GM18519 (cell line): ENCODE data around the gene LIMS1.
"Not testable (repeated sequence)": the region's sequence is repeated elsewhere in the genome, so short reads cannot be mapped to it uniquely, and the experiment has no call there.

Source experiments
- ATAC-seq: cut with Tn5 transposase; IDR thresholded peaks from one replicate; pipeline ENCODE4 v1.9.1; 2021; ENCODE audit warnings: mild to moderate bottlenecking, moderate library complexity; ENCODE audit not compliant: unreplicated experiment, low FRiP score

The LIMS1 gene

GRCh38 chr2:108533832-108534583 lies at the start of gene LIMS1:
LIMS1 (plus strand) TSS chr2:108534470; CDS start chr2:108534563, 93 bp downstream.
- ATAC-seq: peak; percentile 77

GRCh38 chr2:108485253-108485652 lies 49.0 kb upstream of the LIMS1 start:
- no peak for ATAC-seq

GRCh38 chr2:108490506-108491122 lies 43.7 kb upstream of the LIMS1 start:
- ATAC-seq: no peak

GRCh38 chr2:108491848-108492247 lies 42.4 kb upstream of the LIMS1 start:
- ATAC-seq: no peak

- ATAC-seq: no peak
These were observed 41.9 kb upstream of the LIMS1 start for GRCh38 chr2:108492364-108492763.

- ATAC-seq: not testable (repeated sequence)
These were observed 38.1 kb upstream of the LIMS1 start for GRCh38 chr2:108496167-108496566.

- not testable (repeated sequence) for ATAC-seq
These were observed 26.6 kb upstream of the LIMS1 start for GRCh38 chr2:108507620-108508019.

GRCh38 chr2:108512431-108512830 lies 21.8 kb upstream of the LIMS1 start:
- ATAC-seq: not testable (repeated sequence)

GRCh38 chr2:108514478-108514877 lies 19.8 kb upstream of the LIMS1 start:
- ATAC-seq: not testable (repeated sequence)

- ATAC-seq: not testable (repeated sequence)
These were observed 9.6 kb upstream of the LIMS1 start for GRCh38 chr2:108524688-108525087.

- ATAC-seq: not testable (repeated sequence)
These were observed 9.0 kb upstream of the LIMS1 start for GRCh38 chr2:108525258-108525657.

GRCh38 chr2:108531674-108532055 lies 2.6 kb upstream of the LIMS1 start:
- ATAC-seq: no peak

GRCh38 chr2:108534584-108535356 lies 500 bp downstream of the LIMS1 start:
- ATAC-seq: peak; percentile 22

- ATAC-seq: no peak
These were observed 1.0 kb downstream of the LIMS1 start for GRCh38 chr2:108535357-108535631.

- ATAC-seq: no peak
These were observed 2.0 kb downstream of the LIMS1 start for GRCh38 chr2:108536133-108536780.

GRCh38 chr2:108536911-108537310 lies 2.6 kb downstream of the LIMS1 start:
- ATAC-seq: no peak

GRCh38 chr2:108538000-108538625 lies 3.8 kb downstream of the LIMS1 start:
- ATAC-seq: no peak

- ATAC-seq: no peak
These were observed 7.2 kb downstream of the LIMS1 start for GRCh38 chr2:108541451-108541850.

GRCh38 chr2:108542071-108542470 lies 7.8 kb downstream of the LIMS1 start:
- no peak for ATAC-seq

GRCh38 chr2:108547606-108548005 lies 13.3 kb downstream of the LIMS1 start:
- no peak for ATAC-seq
